GM19025 (cell line): ENCODE measurements around the gene NCK2.

Experiments
- ATAC-seq: cut with Tn5 transposase; IDR thresholded peaks from one replicate; pipeline ENCODE4 v1.9.1; 2021; ENCODE audit warnings: mild to moderate bottlenecking, low read depth, moderate library complexity; ENCODE audit not compliant: unreplicated experiment

The NCK2 gene

DNA sequence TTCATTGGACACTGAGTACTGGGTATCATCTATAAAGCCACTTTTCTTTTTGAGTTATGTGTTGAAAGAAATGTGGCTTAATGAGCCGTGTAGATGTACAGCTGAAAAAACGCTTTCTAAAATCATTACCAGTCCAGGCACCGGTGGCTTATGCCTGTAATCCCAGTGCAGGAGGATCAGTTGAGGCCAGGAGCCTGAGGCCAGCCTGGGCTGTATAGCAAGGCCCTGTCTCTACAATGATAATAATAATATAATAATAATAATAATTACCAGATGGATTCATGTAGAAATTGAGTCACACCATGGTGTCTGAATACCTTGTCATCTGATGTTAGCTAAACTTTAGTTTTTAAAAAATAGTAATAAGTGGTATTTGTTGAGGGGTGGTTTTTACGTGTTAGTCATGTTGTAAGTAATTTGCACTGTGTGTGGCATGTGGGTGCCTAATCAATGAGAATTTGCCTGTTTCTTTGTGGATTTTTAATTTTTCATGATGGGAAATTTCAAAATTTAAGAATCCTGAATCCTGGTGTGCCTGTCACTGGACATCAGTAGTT is 30.1 kb downstream of the NCK2 start:
- ATAC-seq = no peak

DNA sequence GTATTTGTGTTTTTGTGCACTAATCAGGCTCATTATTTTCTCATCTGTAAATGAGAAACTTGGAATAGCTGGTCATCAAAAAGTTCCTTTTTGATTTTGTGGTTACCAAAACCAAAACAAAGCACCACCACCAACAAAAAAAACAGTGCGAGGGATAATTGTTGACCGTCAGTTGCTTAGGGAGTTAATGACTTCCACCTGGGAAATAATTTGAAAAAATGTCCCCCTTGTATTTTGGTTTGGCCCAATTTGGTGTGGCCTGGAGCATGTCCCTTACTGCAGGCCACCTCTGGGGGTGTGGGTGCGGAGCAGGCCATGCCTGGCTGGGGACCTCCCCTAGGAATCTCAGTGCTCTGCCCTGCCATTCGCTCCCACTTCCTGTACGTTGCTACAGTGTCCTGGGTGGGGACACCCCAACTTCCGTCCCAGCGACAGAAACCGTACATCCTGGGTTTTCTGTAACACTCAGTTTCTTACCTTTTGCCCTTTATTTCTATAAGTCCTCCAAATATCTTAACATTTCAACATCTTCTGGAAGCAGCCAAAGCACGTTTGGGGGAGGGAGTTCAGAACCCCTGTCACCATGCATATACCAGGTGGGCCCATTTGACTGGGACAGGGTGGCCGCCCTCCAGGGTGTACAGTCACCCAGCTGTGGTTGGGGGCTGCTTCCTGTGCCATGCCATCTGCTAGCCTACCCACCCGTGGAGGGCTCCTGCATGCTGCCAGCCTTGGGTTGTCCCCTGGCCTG is 31.3 kb downstream of the NCK2 start:
- peak; percentile 57 for ATAC-seq

DNA sequence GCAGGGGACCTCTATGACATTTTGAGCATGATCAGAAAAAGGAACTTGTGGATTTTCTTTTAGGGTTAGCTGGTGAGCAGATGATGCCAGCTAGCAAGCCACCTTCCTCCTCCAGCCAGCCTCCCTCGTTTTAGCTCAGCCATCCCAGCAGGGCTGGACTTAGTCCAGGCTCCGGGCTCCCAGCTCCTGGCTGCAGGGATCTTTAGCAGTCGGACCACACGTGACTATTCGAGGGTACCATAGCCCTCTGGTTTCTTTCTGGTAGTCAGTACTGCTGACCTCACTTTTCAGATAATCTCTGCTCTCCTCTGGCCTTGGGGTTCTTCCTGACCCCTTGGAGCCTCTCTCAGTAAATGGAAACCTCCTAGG is 31.8 kb downstream of the NCK2 start:
- ATAC-seq = no peak

DNA sequence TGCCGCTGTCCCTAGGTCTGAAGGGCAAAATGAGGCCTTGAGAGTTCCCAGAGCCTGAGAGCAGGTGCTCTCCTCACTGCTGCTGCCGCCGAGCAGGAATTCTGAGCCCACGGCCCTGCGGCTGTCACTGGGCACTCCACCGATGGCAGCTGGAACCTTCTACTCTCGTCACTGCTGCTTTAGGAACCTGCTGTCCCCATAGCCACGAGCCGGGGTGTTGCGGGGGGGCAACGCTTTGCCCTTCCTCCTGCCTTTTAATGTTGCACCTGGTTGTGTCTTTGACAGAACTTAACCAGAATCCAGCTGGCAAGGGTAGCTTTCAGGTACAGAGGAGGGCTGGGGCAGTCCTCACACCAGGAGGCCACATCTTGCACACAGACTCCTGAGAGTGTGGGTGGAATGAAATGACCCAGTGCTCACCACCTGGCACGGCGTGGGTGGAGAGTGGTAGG is 32.3 kb downstream of the NCK2 start:
- no peak for ATAC-seq

DNA sequence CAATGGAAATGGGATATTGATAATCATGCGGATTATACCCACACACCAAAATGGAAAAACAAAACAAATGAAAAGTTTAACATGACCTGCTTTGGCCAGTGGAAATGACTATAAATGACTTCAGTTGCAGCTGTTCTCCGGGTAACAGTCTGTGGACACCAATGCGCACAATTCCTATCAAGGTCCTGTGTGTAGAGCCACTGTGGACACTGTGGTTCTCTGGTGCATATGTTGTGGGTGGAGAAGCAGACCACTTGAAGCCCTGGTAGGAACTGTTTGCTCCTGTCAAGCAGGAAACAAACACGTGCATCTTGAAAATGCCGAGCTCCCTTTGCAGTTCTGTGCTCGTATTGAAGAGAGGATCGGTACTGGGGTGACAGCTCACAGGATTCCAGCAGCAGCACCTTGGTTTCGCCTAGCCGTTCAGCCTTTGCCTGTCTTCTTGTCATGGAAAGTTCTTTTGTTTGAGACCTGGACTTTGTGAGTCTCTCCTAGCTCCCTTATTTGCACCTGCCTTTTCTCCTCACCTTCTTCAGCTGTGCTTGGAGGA is 32.9 kb downstream of the NCK2 start:
- ATAC-seq = no peak

DNA sequence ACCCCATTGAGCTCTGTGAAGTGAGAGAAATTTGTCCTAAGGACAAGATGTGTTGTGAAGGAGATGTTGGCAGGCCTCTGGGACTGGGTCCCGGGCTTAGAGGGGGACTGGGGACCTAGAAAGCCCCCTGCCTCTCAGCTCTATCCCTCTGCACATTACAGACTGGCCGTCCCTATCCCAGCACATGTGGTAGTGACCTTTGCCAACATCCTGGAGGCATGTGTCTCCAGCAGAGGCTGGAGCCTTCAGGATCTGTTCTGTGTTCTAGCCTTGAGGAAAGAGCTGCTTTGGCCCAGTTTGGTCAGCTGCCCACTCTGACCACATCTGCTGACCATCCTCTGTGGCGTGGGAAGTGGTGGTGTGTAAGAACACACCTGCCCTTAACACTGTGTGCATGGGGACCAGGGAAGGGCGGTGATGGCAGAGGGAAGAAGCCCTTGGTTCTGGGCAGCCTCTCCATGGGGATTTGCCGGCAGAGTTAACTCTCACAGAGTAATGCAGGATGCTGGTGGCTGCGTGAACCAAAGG is 33.4 kb downstream of the NCK2 start:
- no peak for ATAC-seq

DNA sequence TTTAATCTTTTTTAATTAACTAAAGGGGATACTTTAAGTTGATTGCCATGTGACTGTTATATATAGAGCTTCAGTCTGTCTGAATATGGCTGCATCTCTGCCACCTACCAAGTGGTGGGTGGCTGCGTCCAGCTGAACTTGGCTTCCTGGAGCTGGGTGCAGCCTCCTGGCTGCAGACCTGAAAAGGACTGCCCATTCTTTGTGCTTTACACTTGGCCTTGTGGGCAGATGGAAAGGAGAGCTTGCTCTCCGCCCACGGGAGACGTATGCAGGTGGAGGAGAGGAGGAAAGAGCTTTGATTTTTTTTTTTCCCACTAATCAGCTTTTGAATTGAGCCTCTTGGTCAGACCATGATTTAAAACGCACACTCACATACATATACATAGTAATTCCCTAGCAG is 34.7 kb downstream of the NCK2 start:
- ATAC-seq = no peak

DNA sequence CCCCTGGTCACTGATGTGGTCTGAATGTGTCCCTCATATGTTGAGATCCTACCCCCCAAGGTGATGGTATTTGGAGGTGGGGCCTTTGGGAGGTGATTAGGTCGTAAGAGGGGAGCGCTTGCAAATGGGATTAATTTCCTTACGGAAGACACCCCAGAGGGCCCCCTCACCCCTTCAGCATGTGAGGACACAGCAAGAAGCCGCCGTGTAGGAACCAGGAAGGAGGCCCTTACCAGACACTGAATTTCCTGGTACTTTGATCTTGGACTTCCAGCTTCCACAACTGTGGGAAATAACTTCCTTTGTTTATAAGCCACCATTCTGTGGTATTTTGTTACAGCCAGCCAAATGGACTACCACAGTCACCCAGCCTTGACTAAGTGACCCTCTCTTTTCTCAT is 35.9 kb downstream of the NCK2 start:
- ATAC-seq = no peak

DNA sequence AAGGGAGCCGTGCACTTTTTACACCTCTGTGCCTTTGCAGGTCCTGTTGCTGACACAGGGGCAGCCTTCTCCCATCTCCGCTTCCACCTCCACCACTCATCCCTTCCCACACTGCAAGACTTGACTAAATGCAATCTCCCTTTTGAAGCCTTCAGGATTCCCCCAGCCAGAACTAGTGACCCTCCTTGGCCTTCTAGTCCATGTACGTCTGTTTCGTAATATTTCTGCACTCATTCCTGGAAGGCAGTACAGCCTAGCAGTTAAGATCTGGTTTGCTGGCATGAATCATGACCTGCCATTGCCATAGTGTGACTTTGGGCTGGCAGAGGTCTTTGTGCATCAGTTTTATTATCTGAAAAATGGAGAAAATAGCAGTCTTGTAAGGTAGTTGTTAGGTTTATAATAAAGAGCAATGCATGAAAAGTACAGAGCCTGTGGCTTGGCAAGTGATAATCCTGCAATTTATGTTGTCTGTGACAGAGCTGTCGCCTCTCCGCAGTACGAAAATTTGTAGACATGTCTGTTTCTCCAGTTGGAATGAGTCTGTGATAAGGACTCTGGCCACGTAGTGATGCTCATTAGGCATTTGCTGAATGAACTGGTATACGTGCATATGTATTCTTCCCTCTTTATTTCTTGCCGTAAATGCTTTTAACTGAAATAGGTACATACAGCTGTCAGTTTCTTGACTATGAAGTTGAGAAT is 36.7 kb downstream of the NCK2 start:
- ATAC-seq = no peak

DNA sequence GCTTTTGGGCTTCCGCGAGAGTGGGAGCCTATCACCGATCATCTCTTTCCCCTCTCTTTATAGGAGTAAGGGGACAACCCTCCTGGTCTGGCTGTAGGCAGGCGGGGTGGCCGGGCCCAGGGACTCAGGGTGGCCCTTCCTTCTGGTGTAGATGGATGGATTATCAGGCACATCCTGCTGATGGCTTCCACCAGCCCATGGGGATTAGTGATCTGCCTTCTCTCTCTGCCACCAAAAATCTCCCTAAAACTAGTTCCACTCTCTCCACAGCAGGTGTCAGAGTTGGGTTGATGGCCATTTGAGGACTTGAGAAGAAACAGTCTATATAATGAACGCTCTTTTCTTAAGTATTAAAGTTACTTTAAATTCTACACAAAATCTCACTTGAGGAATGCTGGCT is 37.4 kb downstream of the NCK2 start:
- ATAC-seq = no peak

DNA sequence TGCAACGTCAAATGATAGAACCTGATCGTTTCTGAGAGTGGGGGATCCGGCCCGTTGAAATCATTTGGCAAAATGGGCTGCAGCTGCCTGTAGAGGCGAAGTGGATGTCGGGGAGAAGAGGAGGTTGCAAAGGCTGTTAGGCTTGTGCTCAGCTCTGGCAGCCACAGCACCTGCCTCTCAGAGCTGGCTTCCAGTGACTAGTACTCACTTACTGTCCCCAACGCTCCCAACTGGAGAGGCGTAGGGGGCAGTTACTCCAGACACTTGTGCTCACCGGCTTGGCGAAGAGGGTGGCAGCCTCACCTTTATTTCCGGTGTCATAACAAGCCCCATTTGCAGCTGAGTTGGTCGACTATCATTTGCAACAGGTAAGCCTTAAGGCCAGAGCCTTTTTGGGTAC is 37.9 kb downstream of the NCK2 start:
- no peak for ATAC-seq

DNA sequence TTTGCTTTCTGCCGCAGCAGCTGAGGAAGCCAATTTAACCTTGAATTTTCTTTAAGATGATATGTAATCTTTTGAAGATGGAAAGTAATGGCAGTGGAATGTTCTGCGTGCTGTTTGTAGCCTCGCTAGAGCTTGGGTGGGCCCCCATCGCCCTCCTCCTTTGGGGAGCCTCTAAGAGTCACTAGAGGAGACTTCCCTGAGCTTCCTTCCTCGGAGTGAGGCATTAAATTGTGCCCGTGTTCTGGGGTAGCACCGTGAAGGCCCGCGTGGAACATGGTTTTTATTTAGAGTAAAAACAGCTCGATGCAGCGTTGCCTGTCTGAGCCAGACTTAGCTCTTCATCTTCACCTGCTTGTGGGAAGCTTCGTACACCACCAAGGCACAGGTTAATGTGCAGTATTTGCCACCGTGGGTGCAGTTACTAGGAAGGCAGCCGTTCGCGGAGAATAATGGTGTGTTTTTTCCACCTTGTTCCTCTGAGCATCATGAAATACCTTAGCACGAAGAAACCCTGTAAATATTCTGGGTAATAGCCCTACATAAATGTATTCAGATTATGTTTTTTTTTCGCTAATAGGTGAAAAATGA is 38.5 kb downstream of the NCK2 start:
- no peak for ATAC-seq

DNA sequence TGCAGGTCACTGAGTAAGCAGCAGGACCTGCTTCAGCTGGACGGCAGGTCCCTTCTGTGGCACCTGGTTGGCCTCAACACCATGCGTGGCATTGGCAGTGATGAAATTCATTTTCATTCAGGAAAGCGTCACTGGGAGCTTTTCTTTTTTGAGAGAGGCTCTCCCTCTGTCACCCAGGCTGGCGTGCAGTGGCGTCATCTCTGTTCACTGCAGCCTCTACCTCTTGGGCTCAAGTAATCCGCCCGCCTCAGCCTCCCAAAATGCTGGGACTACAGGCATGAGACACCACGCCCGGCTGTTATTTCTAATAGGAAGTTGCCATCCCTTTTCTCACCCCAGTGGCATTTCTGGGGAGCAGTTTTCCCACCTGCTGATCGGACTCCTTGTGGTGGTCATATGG is 39.3 kb downstream of the NCK2 start:
- no peak for ATAC-seq

DNA sequence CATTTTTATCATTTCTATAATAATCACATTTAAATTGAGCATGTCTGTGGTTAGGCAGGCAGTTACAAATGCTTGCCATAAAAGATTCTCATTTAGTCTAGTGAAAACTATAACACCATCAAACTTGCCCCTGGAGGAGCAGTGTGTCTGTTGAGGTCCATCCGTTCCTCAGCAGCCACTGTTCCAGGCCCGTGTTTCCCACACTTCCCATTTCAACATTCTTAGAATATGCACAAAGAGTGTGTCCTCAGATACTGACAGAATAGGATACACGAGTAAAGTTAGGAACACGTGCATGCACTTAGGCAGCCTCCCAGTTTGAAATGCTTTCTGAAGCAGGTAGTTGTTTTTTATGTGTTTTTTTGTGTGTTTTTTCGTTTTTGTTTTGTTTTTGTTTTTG is 39.9 kb downstream of the NCK2 start:
- ATAC-seq = no peak

DNA sequence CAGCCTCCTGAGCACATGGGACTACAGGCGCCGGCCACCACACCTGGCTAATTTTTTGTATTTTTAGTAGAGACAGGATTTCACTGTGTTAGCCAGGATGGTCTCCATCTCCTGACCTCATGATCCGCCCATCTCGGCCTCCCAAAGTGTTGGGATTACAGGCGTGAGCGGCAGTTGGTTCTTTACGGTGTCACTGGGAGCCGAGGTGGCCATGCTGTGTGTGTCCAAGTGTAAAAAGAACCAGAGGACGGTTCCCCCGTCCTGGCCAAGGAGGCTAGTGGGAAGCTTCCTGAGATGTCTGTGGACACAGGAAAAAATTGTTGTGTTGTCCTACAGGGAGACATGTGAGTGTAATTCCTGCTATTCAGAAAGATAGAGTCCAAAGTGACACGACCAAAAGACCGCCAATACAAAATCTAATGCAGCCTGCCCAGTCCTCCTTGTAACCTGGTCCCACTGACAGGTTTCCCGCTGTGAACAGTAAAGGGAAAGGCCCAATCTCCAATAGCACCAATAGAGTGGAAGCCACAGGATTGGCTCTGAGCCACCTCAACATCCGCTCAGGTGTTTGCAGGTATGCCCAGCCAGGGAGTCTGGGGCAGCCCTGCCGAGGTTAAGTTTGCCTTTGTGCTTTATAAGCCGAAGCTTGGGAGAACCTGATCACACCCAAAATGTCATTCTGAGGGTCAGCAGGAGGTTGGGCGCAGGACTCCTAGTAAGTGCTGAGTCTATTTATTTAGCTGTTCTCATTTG is 40.6 kb downstream of the NCK2 start:
- no peak for ATAC-seq

DNA sequence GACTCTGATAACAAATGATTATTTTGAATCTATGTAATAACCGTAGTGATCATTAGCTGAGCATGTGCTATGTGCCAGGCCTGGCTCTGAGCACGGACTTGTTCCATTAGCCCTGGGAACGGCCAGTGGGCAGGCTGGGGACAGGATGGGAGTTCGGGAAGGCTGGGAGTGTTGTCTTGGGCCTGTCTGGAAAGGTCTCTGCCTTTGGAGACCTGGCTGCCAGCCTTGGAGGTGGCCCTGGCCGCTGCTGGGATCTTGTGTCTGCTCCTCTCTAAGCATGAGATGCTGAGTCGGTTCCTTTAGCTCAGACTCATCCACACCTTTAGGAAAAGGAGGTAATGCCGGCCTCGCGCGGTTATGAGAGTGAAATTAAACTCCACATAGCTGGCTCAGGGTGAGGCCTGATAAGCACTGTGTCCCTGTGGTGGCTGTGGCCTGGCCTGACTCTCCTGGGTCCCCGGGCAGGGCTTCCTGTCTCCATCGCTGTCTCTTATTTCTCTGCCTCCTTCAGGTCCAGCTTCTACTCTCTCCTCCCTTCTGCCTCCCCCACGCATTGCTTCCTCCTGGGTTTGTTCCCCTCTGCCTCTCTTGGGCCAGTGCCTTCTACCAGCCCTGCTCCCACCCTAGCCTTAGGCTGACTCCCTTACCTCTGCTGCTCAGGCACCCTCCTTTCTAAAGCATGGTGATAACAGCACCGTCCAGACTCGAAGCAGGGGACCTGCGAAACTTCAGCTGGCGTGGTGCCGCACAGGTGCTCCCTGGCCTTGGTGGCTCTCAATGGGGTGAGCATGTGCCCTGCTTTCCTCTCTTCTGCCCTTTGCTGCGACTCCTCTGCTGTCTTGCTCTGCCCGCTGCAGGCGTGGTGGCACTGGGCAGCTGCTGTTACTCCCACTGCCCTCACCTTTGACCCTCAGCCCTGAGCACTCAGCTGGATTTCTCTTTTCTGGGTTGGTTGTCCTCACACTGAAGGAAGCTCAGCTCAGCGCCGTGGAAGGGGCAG is 41.8 kb downstream of the NCK2 start:
- ATAC-seq = no peak

DNA sequence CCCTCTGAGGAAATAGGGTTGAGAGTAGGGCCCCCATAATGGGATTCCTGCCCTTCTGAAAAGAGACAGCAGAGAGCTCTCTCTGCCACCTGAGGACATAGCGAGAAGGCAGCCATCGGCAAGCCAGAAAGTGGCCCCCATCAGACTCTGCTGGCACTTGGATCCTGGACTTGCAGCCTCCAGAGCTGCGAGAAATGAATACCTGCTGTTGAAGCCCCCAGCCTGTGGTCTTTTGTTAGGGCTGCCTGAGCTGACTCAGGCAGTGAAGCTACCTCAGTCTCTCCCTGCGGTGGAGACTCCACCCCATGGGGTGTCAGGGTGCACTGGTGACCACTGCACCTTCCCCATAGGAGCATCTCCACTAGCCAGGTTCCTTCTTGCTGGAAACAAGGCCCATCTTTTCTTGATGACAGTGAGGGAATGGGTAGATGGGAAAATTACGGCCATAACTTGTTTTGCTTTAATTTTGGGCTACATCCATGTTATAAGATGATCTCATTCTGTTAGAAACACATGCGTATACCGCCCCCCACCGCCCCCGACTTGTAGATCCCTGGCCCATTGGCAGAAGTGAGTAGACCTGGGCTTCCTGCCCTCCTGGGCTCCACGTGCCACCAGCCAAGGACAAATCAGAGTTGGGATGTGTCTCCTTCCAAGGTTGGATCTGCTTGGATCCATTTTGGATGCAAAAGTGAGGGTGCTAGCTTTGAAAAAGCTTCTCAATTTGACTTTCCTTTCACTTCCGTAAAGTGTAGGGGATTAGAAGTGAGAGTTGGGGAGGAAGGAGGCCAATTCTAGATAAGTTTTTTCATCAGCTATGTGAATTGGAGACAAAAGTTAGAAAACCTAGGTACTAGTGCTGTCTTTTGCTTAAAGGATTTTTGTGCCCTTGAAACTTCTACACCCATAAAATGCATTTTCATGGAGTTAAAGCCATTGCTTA is 42.9 kb downstream of the NCK2 start:
- ATAC-seq = no peak

DNA sequence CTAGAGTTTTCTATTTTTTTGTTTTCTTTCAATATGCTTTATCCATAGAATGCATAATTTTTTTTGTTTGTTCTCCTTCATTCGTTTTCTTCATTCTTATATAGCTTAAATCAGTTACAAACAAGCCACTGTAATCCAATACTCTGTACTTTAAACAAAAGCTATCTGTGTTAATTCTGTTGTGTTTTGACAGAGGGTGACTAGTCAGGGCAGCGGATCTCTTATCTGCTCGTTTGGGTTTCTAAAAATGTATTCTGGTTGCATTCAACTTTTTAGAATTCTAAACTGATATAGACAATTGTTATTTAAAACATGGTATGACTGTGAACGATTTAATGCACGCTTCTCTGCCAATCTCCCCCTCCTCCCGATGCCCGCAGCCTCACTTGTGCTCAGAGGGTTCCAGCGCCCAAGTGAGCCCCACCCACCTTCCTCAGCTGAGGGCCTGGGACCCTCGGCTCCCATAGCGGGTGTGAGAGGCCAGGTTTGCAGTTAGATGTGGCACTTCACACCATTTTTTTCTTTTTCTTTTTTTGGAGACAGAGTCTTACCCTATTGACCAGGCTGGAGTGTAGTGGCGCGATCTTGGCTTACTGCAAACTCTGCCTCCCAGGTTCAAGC is 44.1 kb downstream of the NCK2 start:
- ATAC-seq = no peak
